Body of pancreas (tissue), 4 donors: ENCODE data around the gene MAP2K7. TPM values are rescaled to one million over a fixed set of nuclear protein-coding genes. Genes with fewer than 3 reads are reported as not detected.
"Not testable (repeated sequence)": the region's sequence is repeated elsewhere in the genome, so short reads cannot be mapped to it uniquely, and the experiment has no call there.

Experiments used
- ATAC-seq: fragments of 150-250 bp; one replicate; pipeline ENCODE4 v1.9.1; 2016
- DNase-seq, 4 donors: peaks; one replicate each; pipeline ENCODE4 v3.0.0-alpha.2; 2019
- H3K27ac ChIP-seq, 4 donors: fragments of 200-600 bp; sonication (generic); 1 replicate in 3 of 4; 2 replicates in 1 of 4; pipeline versions ENCODE4 v1.5.1 to v1.6.1; 2016 to 2019; ENCODE audit warnings: mild to moderate bottlenecking in 1 of 4, mixed read lengths in 1 of 4, moderate library complexity in 1 of 4
- H3K27me3 ChIP-seq, 2 donors: fragments of 200-600 bp; sonication (generic); one replicate each; pipeline ENCODE4 v1.6.0; 2016; ENCODE audit warnings: mild to moderate bottlenecking in 1 of 2
- H3K36me3 ChIP-seq, 2 donors: fragments of 200-600 bp; sonication (generic); replicated peaks in 1 of 2; 2 replicates each; pipeline ENCODE4 v1.5.1; 2016; ENCODE audit warnings: low read depth in 2 of 2; ENCODE audit not compliant: insufficient read depth in 1 of 2
- H3K4me1 ChIP-seq: fragments of 200-600 bp; sonication (generic); one replicate; pipeline ENCODE4 v1.6.0; 2016
- H3K4me3 ChIP-seq, 2 donors: fragments of 200-600 bp; sonication (generic); 1 replicate in 1 of 2; 2 replicates in 1 of 2; pipeline ENCODE4 v1.5.1; 2016 to 2019
- H3K9me3 ChIP-seq, 3 donors: fragments of 200-600 bp; sonication (generic); 1 replicate in 2 of 3; 2 replicates in 1 of 3; pipeline ENCODE4 v1.5.1; 2016
- POLR2A ChIP-seq, 3 donors: fragments of 450-650 bp; IDR thresholded peaks; one replicate each; pipeline ENCODE4 v1.6.1; 2016; ENCODE audit warnings: antibody characterized with exemption in 3 of 3, mild to moderate bottlenecking in 2 of 3
- WGBS, 2 donors: methylation state at CpG; one replicate each; pipeline ENCODE4 v1.1.5; 2017; 5-methylcytosine and 5-hydroxymethylcytosine counted together
- intact Hi-C: fragments of 100-400 bp; cut with DNase I; formaldehyde crosslinking; loops from one replicate; pipeline ENCODE4 v1.15.1; 2023
- total RNA-seq, 2 donors: library from RNA; depleted of rRNA; stranded (reverse); fragments of >200 nt; gene quantifications; one replicate each; pipeline ENCODE4 v1.1.0, GENCODE V29; 2016
- TF ChIP-seq, protein P1 (sequence below), 7 experiments: fragments of 450-650 bp in 4 of 7; fragments of 200-600 bp in 3 of 7; sonication (generic) in 3 of 7; IDR thresholded peaks; one replicate each; pipeline ENCODE4 v1.5.1; 2016 to 2019; ENCODE audit warnings: antibody characterized with exemption in 7 of 7

Gene MAP2K7
- total RNA-seq, 2 donors from 2014 or later, result 8.0 to 34.9 TPM

GRCh38 chr19:7888826-7889217 is 14.9 kb upstream of the MAP2K7 start:
- no peak for TF ChIP-seq POLR2A (IDR thresholded peaks at IDR 0.05)
- TF ChIP-seq, protein P1, sequence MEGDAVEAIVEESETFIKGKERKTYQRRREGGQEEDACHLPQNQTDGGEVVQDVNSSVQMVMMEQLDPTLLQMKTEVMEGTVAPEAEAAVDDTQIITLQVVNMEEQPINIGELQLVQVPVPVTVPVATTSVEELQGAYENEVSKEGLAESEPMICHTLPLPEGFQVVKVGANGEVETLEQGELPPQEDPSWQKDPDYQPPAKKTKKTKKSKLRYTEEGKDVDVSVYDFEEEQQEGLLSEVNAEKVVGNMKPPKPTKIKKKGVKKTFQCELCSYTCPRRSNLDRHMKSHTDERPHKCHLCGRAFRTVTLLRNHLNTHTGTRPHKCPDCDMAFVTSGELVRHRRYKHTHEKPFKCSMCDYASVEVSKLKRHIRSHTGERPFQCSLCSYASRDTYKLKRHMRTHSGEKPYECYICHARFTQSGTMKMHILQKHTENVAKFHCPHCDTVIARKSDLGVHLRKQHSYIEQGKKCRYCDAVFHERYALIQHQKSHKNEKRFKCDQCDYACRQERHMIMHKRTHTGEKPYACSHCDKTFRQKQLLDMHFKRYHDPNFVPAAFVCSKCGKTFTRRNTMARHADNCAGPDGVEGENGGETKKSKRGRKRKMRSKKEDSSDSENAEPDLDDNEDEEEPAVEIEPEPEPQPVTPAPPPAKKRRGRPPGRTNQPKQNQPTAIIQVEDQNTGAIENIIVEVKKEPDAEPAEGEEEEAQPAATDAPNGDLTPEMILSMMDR (IDR thresholded peaks at IDR 0.05), result no peak
- H3K9me3 ChIP-seq, result no peaks in the 10 kb centered on the region
- intact Hi-C loops, result no loop called here
- ATAC-seq (peak; percentile 13), DNase-seq (no peak)
- no peaks in the 10 kb centered on the region for H3K36me3 ChIP-seq
- peak overlapping the region; percentile 43 to 57 for H3K4me3 ChIP-seq
- peaks cover 19% of the 10 kb centered on the region for H3K4me1 ChIP-seq
- 47% methylated on average over 8 of the region's 8 CpGs; no CpG with 5 or more reads in 1 of the 2 donors for WGBS, 2 donors
- peak overlapping the region; percentile 66 to 81 (median 74) for H3K27ac ChIP-seq
- no peaks in the 10 kb centered on the region for H3K27me3 ChIP-seq

GRCh38 chr19:7893362-7894101 is 10.1 kb upstream of the MAP2K7 start:
- intact Hi-C loops, H3K27me3 ChIP-seq: not testable (repeated sequence)
- 81 to 89% methylated on average over 14 to 18 of the region's 18 CpGs for WGBS, 2 donors

GRCh38 chr19:7894612-7895309 is 8.9 kb upstream of the MAP2K7 start:
- ATAC-seq, result peak; percentile 66
- WGBS, 2 donors, result 54 to 57% methylated on average over 4 to 14 of the region's 18 CpGs
- intact Hi-C loops, result no loop called here
- DNase-seq, result peak in 3 of 4 donors; percentile 46 to 75 (median 66)
- TF ChIP-seq, protein P1 (IDR thresholded peaks at IDR 0.05), result peak in 2 of 7 experiments; percentile 2 to 36
- peak in 1 of 3 donors; percentile 20 for TF ChIP-seq POLR2A (IDR thresholded peaks at IDR 0.05)
- H3K27ac ChIP-seq, result peak overlapping the region in 2 of 4 donors; percentile 36 to 60
- no peaks in the 10 kb centered on the region for H3K27me3 ChIP-seq
- H3K4me3 ChIP-seq, result no peak overlapping the region
- H3K9me3 ChIP-seq, result no peaks in the 10 kb centered on the region
- peaks cover 10% of the 10 kb centered on the region for H3K4me1 ChIP-seq
- no peaks in the 10 kb centered on the region for H3K36me3 ChIP-seq

More at GRCh38 chr19:7893362-7894101, 10.1 kb upstream of the MAP2K7 start:
- H3K9me3 ChIP-seq, H3K4me3 ChIP-seq, ATAC-seq, H3K36me3 ChIP-seq, DNase-seq, H3K27ac ChIP-seq: not testable (repeated sequence)
- peaks cover 18% of the 10 kb centered on the region for H3K4me1 ChIP-seq

DNA sequence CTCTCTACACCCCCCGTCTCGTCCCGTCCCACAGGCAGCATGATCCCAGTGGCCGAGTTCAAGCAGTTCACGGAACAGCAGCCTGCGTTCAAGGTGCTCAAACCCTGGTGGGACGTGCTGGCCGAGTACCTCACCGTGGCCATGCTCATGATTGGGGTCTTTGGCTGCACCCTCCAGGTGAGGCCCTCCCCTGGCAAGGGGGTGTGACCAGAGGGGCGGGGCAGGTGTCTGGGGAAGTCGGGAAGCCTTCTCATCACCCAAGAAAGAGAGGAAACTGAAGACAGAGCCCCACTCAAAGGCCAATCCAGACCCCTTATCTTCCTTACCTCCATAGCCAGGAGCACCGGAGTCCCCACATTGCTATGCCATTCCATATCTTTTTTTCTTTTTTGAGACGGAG is 8.1 kb upstream of the MAP2K7 start:
- no peaks in the 10 kb centered on the region for H3K9me3 ChIP-seq
- intact Hi-C loops, result no loop called here
- DNase-seq (no peak), ATAC-seq (no peak)
- 89 to 91% methylated on average over 8 to 13 of the region's 13 CpGs for WGBS, 2 donors
- no peaks in the 10 kb centered on the region for H3K27me3 ChIP-seq
- peaks cover 5% of the 10 kb centered on the region for H3K4me1 ChIP-seq
- no peaks in the 10 kb centered on the region for H3K36me3 ChIP-seq
- H3K27ac ChIP-seq, result no peak overlapping the region
- no peak overlapping the region for H3K4me3 ChIP-seq
- TF ChIP-seq, protein P1 (IDR thresholded peaks at IDR 0.05), result no peak
- no peak for TF ChIP-seq POLR2A (IDR thresholded peaks at IDR 0.05)

DNA sequence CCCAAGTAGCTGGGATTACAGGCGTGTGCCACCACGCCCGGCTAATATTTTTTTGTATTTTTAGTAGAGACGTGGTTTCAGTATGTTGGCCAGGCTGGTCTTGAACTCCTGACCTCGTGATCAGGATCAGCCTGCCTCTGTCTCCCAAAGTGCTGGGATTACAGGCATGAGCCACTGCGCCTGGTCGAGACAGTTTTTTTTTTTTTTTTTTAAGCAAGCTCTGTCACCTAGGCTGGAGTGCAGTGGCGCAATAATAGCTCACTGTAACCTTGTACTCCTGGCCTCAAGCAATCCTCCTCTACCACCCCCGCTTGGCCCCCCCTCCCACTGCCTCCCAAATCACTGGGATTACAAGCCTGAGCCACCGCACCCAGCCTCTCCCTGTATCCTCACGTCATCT is 6.4 kb upstream of the MAP2K7 start:
- H3K4me1 ChIP-seq, result peaks cover 13% of the 10 kb centered on the region
- ATAC-seq (no peak), DNase-seq (no peak)
- no peak overlapping the region for H3K4me3 ChIP-seq
- WGBS, 2 donors, result 84 to 87% methylated on average over 11 of the region's 11 CpGs
- no peaks in the 10 kb centered on the region for H3K36me3 ChIP-seq
- no peak for TF ChIP-seq POLR2A (IDR thresholded peaks at IDR 0.05)
- TF ChIP-seq, protein P1 (IDR thresholded peaks at IDR 0.05), result no peak
- H3K27me3 ChIP-seq, result no peaks in the 10 kb centered on the region
- intact Hi-C loops, result no loop called here
- no peaks in the 10 kb centered on the region for H3K9me3 ChIP-seq
- no peak overlapping the region for H3K27ac ChIP-seq
